Uterus (tissue), 2 donors: ENCODE measurements around the gene SMIM13.

ENCODE experiments used
- CTCF ChIP-seq, 4 experiments: fragments of 200-600 bp in 2 of 4; fragments of 450-650 bp in 2 of 4; sonication (generic) in 2 of 4; IDR thresholded peaks; one replicate each; pipeline ENCODE4 v1.5.1; 2016 to 2019; ENCODE audit warnings: antibody characterized with exemption in 4 of 4, mild to moderate bottlenecking in 2 of 4, moderate library complexity in 1 of 4
- POLR2A ChIP-seq, 2 donors: fragments of 450-650 bp; IDR thresholded peaks; one replicate each; pipeline ENCODE4 v1.6.1; 2016; ENCODE audit warnings: antibody characterized with exemption in 2 of 2, mild to moderate bottlenecking in 1 of 2, moderate library complexity in 1 of 2

GRCh38 chr6:11160199-11160598, 66.6 kb downstream of the SMIM13 start:
- TF ChIP-seq POLR2A (IDR thresholded peaks at IDR 0.05): no peak
- TF ChIP-seq CTCF (IDR thresholded peaks at IDR 0.05): no peak
